BE2C (cell line): ENCODE results near the gene MXRA7.
"Not testable (repeated sequence)": the region's sequence is repeated elsewhere in the genome, so short reads cannot be mapped to it uniquely, and the experiment has no call there.

ENCODE experiments used
- DNase-seq: peaks from one replicate; pipeline ENCODE4 v3.0.0-alpha.2; 2020
- H3K27me3 ChIP-seq: fragments of 250-450 bp; sonication (Bioruptor Pico); 2 replicates; pipeline ENCODE4 v1.5.1; 2020; ENCODE audit warnings: mild to moderate bottlenecking
- H3K36me3 ChIP-seq: fragments of 250-450 bp; sonication (Bioruptor Pico); 2 replicates; pipeline ENCODE4 v1.5.1; 2020; ENCODE audit warnings: mild to moderate bottlenecking
- H3K4me1 ChIP-seq: fragments of 250-450 bp; sonication (Bioruptor Pico); 2 replicates; pipeline ENCODE4 v1.5.1; 2020
- H3K4me3 ChIP-seq: 2 replicates; pipeline ENCODE4 v1.5.1; 2011; ENCODE audit warnings: low read depth, low read length
- H3K9me3 ChIP-seq: fragments of 250-450 bp; sonication (Bioruptor Pico); 2 replicates; pipeline ENCODE4 v1.5.1; 2020
- CTCF ChIP-seq: IDR thresholded peaks from 2 replicates; pipeline ENCODE4 v1.5.1; 2012; ENCODE audit warnings: mild to moderate bottlenecking, low read depth, low read length

Gene MXRA7

GRCh38 chr17:76725580-76726230 lies 14.9 kb upstream of the MXRA7 start:
- DNase-seq: peak; percentile 69
- Histone ChIP-seq H3K36me3 (peaks cover 51% of the 10 kb centered on the region), H3K27me3 (no peaks in the 10 kb centered on the region), H3K9me3 (no peaks in the 10 kb centered on the region), H3K4me1 (no peaks in the 10 kb centered on the region; the same call in none of the 2 replicates), H3K4me3 (peak overlapping the region; percentile 85)
- TF ChIP-seq CTCF: no peak

DNA sequence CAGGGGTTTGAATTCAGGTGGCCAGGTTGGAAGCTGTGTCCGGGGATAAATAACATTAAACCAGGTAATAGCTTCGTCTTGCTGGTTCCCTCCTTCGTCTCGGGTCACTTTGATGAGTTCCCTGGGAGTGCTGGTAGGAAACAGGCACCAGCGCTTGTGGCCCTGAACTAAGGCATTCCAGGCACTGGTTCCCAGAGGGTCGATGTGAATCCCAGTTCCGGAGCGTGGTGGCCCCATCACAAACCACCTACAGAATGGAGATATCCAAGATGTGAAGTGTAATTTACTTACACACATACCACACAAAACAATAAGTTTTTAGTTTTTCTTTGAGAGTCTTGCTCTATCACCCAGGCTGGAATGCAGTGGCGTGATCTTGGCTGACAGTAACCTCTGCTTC lies 13.0 kb upstream of the MXRA7 start:
- TF ChIP-seq CTCF: no peak
- no peaks in the 10 kb centered on the region for H3K9me3 ChIP-seq
- DNase-seq: no peak
- no peak overlapping the region for H3K4me3 ChIP-seq
- peaks cover 63% of the 10 kb centered on the region for H3K36me3 ChIP-seq
- no peaks in the 10 kb centered on the region; the same call in 1 of the 2 replicates for H3K4me1 ChIP-seq
- no peaks in the 10 kb centered on the region for H3K27me3 ChIP-seq

DNA sequence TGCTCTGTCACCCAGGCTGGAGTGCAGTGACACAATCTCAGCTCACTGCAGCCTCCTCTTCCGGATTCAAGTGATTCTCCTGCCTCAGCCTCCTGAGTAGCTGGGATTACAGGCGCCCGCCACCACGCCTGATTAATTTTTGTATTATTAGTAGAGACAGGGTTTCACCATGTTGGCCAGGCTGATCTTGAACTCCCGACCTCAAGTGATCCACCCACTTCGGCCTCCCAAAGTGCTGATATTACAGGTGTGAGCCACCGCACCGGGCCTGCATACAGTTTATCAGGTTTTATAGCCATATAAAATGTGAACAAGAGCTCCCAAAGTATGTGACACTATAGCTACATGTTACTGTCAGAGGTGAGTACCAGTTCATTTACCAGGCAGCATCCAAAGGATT lies 12.2 kb upstream of the MXRA7 start:
- not testable (repeated sequence) for H3K9me3 ChIP-seq, DNase-seq, H3K4me1 ChIP-seq, H3K27me3 ChIP-seq, H3K4me3 ChIP-seq
- peaks cover 70% of the 10 kb centered on the region for H3K36me3 ChIP-seq

DNA sequence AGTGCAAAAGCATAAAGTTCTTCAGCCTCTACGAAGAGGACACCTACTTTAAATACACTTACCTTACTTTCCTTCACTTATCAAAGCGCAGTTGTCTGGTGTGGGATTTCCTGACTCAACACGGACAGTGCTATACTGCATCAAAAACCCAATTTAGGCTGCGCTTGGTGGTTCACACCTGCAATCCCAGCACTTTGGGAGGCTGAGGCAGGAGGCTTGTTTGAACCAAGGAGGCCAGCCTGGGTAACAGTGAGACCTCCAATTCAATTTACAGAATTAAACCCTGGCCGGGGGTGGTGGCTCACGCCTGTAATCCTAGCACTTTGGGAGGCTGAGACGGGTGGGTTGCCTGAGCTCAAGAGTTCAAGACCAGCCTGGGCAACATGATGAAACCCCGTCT lies 11.5 kb upstream of the MXRA7 start:
- Histone ChIP-seq H3K4me3 (no peak overlapping the region), H3K27me3 (no peaks in the 10 kb centered on the region), H3K9me3 (no peaks in the 10 kb centered on the region), H3K36me3 (peaks cover 75% of the 10 kb centered on the region), H3K4me1 (no peaks in the 10 kb centered on the region; the same call in none of the 2 replicates)
- TF ChIP-seq CTCF: no peak
- DNase-seq: no peak

DNA sequence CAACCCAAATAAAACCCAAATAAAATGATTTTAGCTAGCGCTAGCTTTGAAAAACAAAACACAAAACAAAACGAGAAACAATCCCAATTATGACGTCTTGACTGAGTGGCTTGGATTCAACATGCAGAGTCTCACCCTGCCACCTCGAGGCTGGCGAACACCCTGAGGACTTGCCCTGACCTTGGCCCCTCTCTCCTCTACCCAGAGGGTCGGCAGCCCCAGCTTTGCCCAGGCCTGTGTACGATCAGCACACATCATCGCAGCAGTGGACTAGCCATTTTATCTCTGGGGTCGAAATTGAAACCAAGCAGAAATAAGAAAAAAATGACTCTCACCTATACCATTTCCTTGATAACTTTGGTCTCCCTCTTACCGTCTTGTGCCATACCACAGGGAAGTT lies 10.7 kb upstream of the MXRA7 start:
- H3K36me3 ChIP-seq: peaks cover 80% of the 10 kb centered on the region
- H3K27me3 ChIP-seq: no peaks in the 10 kb centered on the region
- peaks cover 4% of the 10 kb centered on the region for H3K4me1 ChIP-seq
- no peak overlapping the region for H3K4me3 ChIP-seq
- TF ChIP-seq CTCF: no peak
- no peaks in the 10 kb centered on the region for H3K9me3 ChIP-seq
- no peak for DNase-seq

- Histone ChIP-seq H3K36me3 (peaks cover 82% of the 10 kb centered on the region), H3K27me3 (no peaks in the 10 kb centered on the region), H3K4me1 (peaks cover 4% of the 10 kb centered on the region), H3K9me3 (no peaks in the 10 kb centered on the region), H3K4me3 (no peak overlapping the region)
- TF ChIP-seq CTCF: no peak
- DNase-seq: no peak
Measured at GRCh38 chr17:76720941-76721340, 10.2 kb upstream of the MXRA7 start.
